HG03575 (cell line): Measurements from ENCODE around the gene OGA.
"Not testable (repeated sequence)": the region's sequence is repeated elsewhere in the genome, so short reads cannot be mapped to it uniquely, and the experiment has no call there.

Experiments
- ATAC-seq: cut with Tn5 transposase; IDR thresholded peaks from one replicate; pipeline ENCODE4 v1.9.1; 2021; ENCODE audit not compliant: unreplicated experiment, insufficient number of reproducible peaks, low FRiP score; ENCODE audit errors: extremely low read depth

The OGA gene

DNA sequence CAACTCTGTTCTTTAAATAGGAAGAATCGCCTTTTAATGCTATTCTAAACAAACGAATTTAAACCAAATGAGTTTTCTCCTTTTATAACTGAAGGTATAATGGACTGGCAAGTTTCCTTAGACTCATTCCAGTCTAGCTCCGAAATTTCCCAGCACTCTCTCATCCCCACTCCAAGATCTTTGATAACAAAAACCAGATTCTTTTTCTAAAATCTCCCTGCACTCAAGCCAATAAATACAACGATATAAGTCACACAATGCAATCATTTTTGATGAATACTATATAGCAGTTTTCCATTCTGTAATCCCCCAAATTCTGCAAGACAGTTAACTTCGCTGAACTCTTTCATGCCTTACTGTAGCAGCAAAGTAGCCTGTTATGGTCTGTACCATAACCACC is 1.9 kb downstream of the OGA start:
- no peak for ATAC-seq

DNA sequence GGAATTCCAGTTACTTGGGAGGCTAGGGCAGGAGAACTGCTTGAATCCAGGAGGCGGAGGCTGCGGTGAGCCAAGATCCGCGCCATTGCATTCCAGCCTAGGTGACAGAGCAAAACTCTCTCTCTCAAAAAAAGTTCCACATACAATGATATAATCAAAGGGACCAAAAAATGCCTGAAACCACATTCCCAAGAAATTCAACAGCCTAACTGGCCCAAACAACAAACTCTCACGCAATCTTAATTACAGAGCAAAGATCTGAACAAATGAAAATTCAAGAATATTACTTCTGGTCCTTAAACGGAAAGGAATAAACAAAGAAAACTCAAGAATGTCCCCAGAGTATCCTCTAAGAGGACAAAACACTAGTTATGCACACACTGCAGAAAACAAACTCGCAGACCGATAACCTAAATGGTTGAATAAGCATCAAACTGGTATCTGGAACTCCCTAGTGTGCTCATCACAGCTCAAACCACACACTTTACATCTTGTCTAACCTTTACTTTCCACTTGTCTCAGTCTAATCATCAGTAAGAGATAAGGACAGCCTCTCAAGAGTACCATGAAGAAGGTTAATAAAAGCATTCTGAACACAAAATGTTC is 3.7 kb downstream of the OGA start:
- no peak for ATAC-seq

DNA sequence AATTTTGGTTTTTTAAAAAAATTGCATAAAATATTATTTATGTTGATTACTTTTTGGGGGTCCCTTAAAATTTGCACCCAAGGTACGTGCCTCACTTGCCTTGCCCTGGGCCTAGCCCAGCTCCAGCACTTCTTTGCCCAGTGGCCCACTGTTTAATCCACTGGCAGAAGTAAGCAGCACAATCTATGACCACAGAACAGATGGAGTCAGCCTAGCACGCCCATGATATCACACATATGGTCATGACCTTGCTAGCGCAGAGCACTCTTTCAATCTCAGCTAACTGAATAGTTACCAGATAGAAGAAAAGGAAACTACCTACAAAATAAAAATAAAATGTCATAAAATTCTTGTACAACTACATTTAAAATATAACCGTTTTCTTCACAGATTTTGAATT is 5.6 kb downstream of the OGA start:
- ATAC-seq: no peak

DNA sequence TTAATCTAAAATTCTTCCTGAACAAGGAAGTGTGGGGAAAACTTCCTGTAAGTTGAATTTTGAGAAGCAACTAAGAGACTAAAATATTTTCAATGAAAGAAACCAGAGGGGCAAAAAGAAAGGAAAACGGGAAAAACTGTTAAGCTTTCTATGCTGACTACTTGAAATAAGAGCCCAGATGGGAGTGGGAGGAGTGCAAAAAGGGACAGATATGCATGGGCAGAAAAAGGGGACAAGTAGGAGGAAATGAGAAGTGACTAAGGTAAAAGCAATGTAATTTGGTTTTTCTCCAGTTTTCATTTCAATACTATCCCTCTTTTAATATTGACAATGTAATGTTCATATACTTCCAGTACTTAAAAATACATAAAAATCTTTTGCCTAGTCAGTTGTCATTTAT is 11.1 kb downstream of the OGA start:
- ATAC-seq: no peak

DNA sequence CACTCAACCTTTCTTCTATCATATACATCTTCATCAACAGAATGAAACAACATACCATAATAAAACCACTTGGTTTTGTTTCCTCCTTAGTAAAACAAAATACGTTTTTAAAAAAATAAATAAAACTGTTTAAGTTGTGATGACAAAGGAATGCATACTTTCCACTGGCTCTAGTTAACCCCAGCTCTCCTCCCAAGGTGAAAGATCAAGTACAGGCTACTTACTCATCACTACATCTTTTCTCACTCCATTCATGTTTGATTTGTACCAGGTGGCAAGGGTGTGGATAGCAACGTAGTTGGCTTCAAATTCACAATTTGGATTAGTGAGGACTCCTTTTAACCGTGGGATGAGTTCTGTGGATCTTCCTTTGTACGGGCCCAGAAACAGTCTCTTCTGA is 14.7 kb downstream of the OGA start:
- ATAC-seq: no peak

DNA sequence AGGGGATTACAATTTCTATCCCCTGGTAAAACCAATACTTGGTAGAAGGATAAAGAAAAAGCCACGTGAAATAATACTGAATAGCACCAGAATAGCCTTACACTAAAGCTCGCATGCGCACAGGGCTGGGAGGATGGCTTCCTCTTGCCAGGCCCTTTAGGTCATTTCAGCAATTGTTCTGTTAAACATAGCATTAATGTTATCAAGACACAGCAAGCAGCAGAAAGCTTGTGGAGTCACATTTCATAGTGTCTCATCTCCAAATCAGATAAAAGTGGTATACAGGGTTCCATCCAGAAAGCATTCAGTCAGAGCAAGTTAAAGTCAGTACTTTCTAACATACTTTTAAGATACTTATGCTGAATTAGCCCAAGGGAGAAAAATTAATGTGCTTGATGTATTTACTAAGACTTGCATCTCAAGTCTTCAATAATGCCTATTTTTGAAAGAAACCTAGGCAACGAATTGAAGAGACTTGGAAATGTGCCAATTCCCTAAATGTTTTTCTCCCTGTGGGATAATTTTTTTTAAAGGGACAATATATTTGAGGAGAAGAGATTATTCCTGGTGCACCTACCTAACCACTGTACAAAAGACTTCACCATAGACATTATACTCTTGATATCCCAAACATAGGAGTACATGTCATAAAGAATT is 20.7 kb downstream of the OGA start:
- no peak for ATAC-seq

DNA sequence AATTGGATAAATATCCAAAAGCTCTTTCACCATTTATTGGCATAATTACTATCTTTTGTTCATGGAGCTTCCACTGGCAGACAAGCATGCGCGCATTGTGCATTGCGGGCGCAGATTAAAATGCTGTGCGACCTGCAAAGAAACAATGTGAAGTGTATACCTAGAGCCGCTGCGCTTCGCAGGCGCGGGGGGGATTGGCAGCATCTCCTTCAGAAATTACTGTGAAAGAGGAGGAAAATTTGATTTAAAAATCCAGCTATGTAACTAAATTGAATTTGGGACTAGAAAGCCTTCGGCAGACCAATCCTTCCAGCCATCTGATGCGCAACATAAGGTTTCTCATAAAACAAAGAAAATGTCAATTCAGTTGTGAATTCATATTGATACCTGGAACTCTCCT is 24.7 kb downstream of the OGA start:
- no peak for ATAC-seq

DNA sequence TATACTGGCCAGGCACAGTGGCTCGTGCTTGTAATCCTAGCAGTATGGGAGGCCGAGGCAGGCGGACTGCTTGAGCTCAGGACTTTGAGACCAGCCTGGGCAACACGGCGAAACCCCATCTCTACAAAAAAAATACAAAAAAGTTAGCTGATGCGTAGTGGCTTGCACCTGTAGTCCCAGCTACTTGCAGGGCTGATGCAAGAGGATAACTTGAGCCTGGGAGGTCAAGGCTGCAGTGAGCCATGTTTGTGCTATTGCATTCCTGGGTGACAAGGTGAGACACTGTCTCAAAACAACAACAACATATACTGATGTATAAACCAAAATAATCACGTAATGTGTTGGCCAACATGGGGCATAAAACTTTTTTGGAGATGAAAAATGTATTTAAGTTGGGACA is 28.6 kb downstream of the OGA start:
- no peak for ATAC-seq

DNA sequence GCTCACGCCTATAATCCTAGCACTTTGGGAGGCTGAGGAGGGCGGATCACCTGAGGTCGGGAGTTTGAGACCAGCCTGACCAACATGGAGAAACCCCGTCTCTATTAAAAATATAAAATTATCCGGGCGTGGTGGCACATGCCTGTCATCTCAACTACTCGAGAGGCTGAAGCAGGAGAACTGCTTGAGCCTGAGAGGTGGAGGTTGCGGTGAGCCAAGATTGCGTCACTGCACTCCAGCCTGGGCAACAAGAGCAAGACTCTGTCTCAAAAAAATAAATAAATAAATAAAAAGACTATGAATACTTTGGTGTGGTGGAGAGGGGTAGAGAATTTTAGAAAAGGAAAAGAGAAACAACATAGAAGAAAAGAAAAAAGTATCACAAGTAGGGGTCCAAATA is 29.0 kb downstream of the OGA start:
- not testable (repeated sequence) for ATAC-seq

DNA sequence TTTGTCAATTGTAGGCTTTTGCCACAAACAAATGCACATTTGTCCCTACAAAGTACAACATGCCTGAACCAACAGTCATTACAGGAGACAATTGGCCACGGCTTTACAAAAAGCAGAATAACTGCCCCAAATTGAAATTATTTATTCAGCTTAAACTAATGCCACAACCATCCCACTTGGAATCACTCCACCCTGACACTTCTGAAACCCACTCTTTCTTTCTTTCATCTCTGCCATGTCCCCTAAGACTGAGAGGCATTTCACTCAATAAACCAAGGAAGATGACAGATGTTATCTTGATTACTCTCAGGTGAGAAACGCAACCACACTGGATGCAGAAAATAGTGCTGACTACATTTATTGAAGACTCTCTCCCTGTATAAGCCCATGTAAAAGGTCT is 32.4 kb downstream of the OGA start:
- ATAC-seq: no peak

DNA sequence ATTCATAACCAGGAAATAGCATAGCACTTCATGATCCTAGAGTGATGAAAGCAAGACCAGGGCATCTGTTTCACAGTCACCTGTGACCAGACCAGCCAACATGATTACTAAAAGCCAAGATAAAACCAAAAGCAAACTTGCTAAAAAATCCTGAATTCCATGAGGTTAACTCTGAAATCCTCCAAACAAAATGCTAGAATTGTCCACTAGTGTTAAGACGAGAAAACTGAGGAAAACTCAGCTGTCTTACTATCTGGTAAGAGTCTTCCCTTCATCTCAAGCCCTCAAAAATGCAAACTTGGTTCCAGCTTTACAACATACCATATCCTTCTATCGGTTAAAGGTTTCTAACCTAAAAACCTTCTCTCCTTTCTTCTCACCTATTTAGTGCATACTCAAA is 33.7 kb downstream of the OGA start:
- no peak for ATAC-seq

DNA sequence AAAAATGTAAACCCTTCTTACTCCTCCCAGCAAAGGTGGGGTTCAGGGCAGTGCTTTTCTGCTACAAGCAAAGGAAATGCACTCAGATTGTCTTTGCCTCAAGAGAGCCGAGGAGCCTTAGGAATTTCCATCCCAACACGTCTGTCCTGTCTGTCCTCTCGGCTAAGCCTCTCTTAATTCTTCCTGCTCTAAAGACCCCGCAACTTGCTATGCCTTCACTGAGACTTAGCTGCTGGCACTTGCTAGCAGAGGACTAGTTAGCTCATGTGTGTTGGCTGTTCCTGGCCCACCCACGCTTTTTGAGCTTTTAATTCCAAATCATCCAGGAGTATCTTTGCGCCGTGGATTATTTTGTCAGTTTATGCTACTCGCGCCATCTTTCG is 34.5 kb downstream of the OGA start:
- ATAC-seq: no peak

DNA sequence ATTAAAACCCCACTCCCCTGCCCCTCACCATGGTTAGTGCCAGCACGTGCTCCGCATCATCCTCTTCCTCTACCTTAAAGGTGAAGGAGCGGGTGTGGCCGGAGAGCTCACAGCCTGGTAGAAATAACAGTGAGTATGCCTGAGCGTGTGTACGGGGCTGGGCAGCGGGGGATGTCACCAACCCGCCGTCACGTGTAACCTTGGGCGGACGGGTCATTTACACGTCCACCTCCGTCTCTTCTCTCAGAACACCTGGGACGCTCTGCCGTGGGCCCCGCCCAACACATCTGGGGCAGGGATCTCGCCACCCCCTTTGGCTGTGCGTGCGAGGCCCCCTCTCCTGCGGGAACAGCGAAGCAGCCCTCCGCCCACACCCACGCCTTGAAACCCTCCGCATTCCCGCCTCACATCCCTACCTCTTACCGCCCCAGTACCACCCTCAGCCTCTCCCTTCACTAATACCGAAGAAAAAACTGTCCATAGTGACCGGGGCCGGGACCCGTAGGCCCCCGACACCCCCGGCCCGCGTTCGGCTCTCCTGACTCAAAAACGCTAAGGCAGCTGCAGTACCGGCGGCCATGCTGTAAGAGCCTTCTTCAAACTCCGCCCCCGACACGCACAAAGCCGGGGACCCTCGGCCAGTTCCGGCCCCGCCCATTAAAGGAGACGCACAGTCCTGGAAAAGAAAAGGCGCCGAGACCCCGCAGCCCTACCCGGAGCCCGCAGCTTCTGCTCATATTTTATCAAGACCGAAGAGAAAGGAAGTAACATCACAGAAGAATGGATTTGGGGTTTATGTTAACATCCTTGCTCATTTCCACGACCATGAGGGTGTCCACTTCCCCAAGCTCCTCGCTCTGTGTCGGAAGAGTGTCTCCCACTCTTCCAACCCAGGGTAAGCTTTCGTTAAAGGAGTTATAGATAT is 35.2 kb downstream of the OGA start, which contains the start of gene NPM3:
TSS of gene NPM3 (minus strand) at position 636 of the 925 bp plus-strand sequence. CDS start at position 580, 56 bp downstream.
- no peak for ATAC-seq

DNA sequence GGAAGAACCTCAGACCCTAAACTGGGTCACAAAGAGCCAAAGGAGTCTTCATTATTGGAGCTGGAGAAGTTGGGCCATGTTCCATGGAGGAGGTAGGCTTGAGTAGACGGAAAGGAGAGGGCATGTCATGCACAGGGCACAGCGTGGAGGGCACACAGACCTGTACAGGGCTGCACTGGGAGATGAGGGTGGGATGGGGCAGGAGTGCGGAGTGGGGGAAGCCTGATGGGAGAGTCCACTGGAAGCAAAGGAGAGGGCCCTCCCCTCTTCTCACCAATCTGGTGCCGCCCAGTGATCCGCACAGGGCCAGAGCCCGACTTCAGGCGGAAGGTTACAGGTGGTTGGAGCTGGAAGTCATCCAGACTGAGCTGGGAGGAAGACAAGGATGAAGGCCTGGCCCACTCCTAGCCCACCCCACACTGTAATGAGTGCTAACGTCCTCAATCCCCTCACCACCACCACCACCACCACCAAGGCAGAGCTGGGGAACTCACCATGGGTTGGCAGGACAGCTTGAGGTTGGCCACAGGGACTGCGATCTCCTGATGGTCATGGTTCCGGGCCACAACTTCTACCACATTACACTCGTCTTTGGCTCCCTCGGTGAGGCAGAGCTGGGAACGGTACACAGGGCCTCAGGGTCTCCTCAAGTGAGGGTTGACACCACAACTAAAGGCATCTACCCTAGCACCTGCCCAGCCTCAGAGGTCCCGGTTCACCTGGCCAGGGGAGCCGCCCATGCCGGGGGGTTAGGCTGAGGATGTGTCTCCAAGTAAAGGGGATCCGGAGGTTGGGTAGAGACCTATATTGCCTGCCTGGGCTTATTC is 36.0 kb downstream of the OGA start:
- no peak for ATAC-seq

DNA sequence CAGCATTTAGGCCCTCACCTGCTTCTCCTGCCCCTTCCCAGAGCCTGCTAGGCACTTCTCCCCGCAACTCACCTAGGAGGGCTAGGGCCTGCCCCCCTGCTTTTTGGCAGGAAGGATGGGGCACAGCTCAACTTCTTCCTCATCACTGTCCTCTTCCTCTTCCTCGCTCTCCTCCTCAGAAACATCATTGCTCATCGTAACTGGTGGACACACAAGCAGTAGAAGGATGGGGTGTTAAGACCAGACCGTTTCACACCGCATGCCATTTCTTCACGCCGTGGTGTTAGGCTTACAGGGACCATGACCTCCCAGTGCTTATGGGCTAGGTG is 36.6 kb downstream of the OGA start:
- no peak for ATAC-seq

DNA sequence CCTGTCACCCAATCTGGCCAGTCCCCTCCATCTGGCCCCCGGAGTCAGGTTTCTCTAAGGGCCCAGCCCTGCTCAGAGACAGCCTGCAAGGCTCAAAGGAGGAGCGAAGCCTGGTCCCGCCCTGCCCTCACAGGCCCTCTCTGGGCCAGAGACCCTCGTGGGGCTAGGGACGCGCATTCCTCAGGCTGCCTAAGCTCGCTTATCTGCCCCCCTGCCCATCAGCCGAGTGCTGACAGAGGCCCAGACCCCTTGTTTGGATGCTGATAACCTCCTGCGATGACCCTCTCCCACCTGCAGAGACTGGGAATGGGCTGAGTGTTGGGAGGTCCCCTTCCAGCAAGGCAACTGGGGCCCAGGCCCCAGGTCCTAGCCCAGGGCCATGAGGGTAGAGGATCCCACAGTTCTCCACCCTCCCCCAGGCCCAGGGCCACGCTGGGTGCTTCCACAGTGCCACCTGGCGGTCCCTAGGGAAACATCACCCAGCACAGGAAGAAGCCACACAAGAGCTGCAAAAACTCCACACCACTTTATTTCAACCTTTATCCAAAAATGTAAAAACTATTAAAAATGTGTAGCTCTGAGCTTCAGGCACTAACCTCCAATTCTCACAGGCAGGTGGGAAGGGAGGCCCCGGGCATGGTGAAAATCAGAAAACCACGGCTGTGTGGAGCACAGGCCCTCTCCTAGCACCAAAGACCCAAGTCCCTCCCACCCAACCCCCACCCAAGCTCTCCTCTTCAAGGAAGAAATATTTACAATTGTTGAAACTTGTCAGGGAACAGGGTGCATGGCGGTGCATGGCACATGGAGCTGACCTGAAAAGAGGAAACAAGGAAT is 37.2 kb downstream of the OGA start:
- ATAC-seq: no peak

DNA sequence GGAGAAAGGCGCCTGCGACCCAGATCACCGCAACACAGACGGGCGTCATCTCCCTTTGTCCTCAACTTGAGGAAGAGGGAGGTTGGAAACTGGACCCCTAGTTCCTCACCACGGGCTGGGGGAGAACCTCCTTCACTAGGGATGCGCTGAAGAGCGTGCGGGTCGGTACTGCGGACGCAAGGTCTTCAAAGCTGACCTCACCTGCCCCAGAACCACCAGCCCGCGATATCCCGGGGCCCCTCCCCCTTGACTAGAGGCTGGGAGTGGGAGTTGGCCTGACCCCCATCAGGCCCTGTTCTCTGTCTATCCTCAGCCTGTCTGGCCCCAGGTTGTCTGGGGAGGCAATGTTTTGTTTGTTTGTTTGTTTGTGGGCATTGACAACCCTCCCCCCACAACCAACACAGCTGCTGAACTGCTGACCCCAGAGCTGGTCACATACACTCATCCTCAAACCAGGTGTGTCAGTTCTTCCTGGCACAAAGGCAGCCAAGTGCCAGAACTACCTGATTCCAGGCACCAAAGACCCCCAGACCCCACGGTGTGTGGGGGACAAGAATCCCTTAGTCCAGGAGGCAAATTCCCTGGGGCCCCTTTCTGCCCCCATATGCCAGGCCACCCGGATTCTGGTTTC is 37.9 kb downstream of the OGA start:
- no peak for ATAC-seq

DNA sequence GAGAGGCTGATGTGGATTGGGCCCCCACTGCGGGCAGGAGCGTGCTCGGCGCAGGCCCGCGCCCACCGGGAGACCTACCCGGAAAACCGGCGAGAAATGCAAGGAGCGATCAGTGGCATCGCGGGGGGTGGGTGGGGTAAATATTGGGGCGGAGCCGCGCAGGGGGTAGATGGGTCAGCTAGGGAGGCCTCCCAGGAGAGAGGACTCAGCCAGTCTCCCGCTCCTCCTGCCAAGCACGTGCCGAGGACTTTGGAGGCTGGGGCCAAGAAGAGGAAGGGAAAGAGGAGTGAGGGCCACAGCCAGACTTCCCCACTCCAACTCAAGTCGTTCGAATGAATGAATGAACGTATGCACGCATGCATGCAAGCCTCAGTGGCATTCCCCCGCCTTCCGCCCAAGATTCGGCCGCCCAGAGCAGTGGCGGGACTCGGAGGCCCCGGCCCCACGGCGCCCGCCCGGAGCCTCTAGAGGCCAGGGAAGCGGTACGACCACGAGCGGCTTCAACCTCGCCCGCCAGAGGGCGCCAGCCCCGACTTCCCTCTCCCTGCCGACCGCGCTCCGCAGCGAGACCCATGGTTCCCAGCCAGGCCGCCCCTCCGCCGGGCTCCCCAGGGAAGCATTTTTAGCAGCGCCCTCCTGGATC is 38.6 kb downstream of the OGA start:
- no peak for ATAC-seq
